ENCODE data around the gene TANC1. TPM values are rescaled to one million over a fixed set of nuclear protein-coding genes. Genes with fewer than 3 reads are reported as not detected.
"Not testable (repeated sequence)": the region's sequence is repeated elsewhere in the genome, so short reads cannot be mapped to it uniquely, and the experiment has no call there.

TANC1 gene
- polyA plus RNA-seq, 2 of the 4 experiments (the other 2 are of a cell fraction) = 9.2 to 21.2 TPM

GRCh38 chr2:159140070-159140769 lies 171.8 kb downstream of the TANC1 start:
- peaks cover 14% of the 10 kb centered on the region; the same call in 2 of the 3 replicates for H3K4me1 ChIP-seq
- ChIA-PET POLR2A (no interaction called here), CTCF (interaction anchor here (1.1 to 2.6 kb wide), 4 partner anchors 7 to 21 kb away, joined by 3 to 13 read pairs (median 4); no protein-coding TSS in a partner anchor)
- ATAC-seq (no peak), DNase-seq (ENCODE audit: low read depth in 1 of 2, low spot score in 1 of 2) (no peak), FAIRE-seq (no peak)
- no peaks in the 10 kb centered on the region for H3K9me3 ChIP-seq
- H3K4me3 ChIP-seq = no peak overlapping the region
- no peak for TF ChIP-seq POLR2AphosphoS2 (conservative IDR thresholded peaks at IDR 0.05; ENCODE audit: low read length)
- TF ChIP-seq, protein P1, sequence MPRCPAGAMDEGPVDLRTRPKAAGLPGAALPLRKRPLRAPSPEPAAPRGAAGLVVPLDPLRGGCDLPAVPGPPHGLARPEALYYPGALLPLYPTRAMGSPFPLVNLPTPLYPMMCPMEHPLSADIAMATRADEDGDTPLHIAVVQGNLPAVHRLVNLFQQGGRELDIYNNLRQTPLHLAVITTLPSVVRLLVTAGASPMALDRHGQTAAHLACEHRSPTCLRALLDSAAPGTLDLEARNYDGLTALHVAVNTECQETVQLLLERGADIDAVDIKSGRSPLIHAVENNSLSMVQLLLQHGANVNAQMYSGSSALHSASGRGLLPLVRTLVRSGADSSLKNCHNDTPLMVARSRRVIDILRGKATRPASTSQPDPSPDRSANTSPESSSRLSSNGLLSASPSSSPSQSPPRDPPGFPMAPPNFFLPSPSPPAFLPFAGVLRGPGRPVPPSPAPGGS (IDR thresholded peaks at IDR 0.05) = no peak
- no peak for TF ChIP-seq SREBF2 (IDR thresholded peaks at IDR 0.05)
- TF ChIP-seq MAFK (IDR thresholded peaks at IDR 0.05; ENCODE audit: partially characterized antibody) = peak; percentile 87
- no peak for TF ChIP-seq ZSCAN20 (CRISPR knock-in tag; IDR thresholded peaks at IDR 0.05)
- no peak for TF ChIP-seq PBX3 (IDR thresholded peaks at IDR 0.05)
- peak; percentile 76 for TF ChIP-seq NFE2L2 (conservative IDR thresholded peaks at IDR 0.05; ENCODE audit: low read length)
- no peak for TF ChIP-seq ZNF302 (CRISPR knock-in tag; IDR thresholded peaks at IDR 0.05)
- TF ChIP-seq TFCP2L1 (CRISPR knock-in tag; IDR thresholded peaks at IDR 0.05) = no peak
- no peak for TF ChIP-seq EP300 (IDR thresholded peaks at IDR 0.05)
- no peak for TF ChIP-seq KDM5A (IDR thresholded peaks at IDR 0.05)
- TF ChIP-seq HDAC2 (IDR thresholded peaks at IDR 0.05) = no peak
- peak overlapping the region in 1 of 2 experiments; percentile 68; a peak in 3 of 6 replicates for H3K27ac ChIP-seq
- WGBS (ENCODE audit: missing lambda C conversion rate) = 94% methylated on average over 2 of the region's 2 CpGs
- 0 out of 3 replicates have a peak overlapping the region, but pooled peaks have one; percentile 8 for H3K4me2 ChIP-seq

- POLR2A ChIA-PET; H3K4me2 ChIP-seq; DNase-seq (ENCODE audit: low read depth in 1 of 2, low spot score in 1 of 2); FAIRE-seq; H3K9me3 ChIP-seq; H3K4me3 ChIP-seq; ATAC-seq; H3K27ac ChIP-seq: not testable (repeated sequence)
- 98% methylated on average over 4 of the region's 4 CpGs for WGBS (ENCODE audit: missing lambda C conversion rate)
- CTCF ChIA-PET = interaction anchor here (1.5 to 2.6 kb wide), 2 partner anchors 8 to 22 kb away, joined by 3 to 13 read pairs; no protein-coding TSS in a partner anchor
- 0 out of 5 replicates have a peak, but pooled peaks of 1 of the 2 experiments have one; percentile 1 for TF ChIP-seq RAD21 (conservative IDR thresholded peaks at IDR 0.05 in 1 of 2, IDR thresholded peaks at IDR 0.05 in 1 of 2)
- H3K4me1 ChIP-seq = peaks cover 14% of the 10 kb centered on the region; the same call in 2 of the 3 replicates
Measured at GRCh38 chr2:159140821-159141220, 172.4 kb downstream of the TANC1 start.

GRCh38 chr2:159144776-159145614 lies 176.6 kb downstream of the TANC1 start:
- Histone ChIP-seq H3K4me3 (no peak overlapping the region), H3K9me3 (no peaks in the 10 kb centered on the region), H3K4me2 (no peak overlapping the region), H3K27ac (no peak overlapping the region), H3K4me1 (peaks cover 10% of the 10 kb centered on the region; the same call in 2 of the 3 replicates)
- DNase-seq (ENCODE audit: low read depth in 1 of 2, low spot score in 1 of 2) (no peak), FAIRE-seq (no peak), ATAC-seq (no peak)
- no peak for TF ChIP-seq PHF8 (IDR thresholded peaks at IDR 0.05; ENCODE audit: borderline replicate concordance, low read depth)
- TF ChIP-seq, protein P2, sequence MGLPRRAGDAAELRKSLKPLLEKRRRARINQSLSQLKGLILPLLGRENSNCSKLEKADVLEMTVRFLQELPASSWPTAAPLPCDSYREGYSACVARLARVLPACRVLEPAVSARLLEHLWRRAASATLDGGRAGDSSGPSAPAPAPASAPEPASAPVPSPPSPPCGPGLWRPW (IDR thresholded peaks at IDR 0.05) = no peak
- TF ChIP-seq, protein P3, sequence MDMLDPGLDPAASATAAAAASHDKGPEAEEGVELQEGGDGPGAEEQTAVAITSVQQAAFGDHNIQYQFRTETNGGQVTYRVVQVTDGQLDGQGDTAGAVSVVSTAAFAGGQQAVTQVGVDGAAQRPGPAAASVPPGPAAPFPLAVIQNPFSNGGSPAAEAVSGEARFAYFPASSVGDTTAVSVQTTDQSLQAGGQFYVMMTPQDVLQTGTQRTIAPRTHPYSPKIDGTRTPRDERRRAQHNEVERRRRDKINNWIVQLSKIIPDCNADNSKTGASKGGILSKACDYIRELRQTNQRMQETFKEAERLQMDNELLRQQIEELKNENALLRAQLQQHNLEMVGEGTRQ (IDR thresholded peaks at IDR 0.05) = peak; percentile 31; the same call in 1 of the 2 replicates
- 92% methylated on average over 9 of the region's 9 CpGs for WGBS (ENCODE audit: missing lambda C conversion rate)
- ChIA-PET CTCF (no interaction called here), POLR2A (no interaction called here)

Measured in A549 (cell line).